ENCODE data around the gene DLG5.

Gene DLG5

DNA sequence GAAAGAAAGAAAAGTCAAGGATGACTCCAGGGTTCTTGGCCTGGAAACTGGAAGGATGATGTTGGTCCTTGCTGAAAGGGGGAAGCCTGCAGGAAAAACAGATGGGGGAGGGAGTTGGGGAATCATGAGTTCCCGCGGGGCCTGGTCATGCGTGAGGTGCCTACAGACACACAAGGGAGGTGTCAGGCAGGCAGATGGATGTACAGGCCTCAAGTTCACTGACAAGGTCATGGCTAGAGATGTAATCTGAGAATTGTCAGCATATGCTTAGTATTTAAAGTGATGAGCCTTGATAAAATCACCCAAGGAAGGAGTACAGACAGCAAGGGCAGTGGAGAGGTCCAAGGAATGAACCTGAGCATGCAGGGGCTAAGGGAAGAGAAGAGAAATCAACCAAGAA lies 46.8 kb downstream of the DLG5 start:
- TF ChIP-seq REPIN1 (tag by site-specific recombination; IDR thresholded peaks at IDR 0.05; ENCODE audit: low read depth) = no peak
- no peak for TF ChIP-seq ZNF658 (tag by site-specific recombination; IDR thresholded peaks at IDR 0.05)
- no peak for TF ChIP-seq ZNF623 (tag by site-specific recombination; IDR thresholded peaks at IDR 0.05)
- TF ChIP-seq, protein P1, sequence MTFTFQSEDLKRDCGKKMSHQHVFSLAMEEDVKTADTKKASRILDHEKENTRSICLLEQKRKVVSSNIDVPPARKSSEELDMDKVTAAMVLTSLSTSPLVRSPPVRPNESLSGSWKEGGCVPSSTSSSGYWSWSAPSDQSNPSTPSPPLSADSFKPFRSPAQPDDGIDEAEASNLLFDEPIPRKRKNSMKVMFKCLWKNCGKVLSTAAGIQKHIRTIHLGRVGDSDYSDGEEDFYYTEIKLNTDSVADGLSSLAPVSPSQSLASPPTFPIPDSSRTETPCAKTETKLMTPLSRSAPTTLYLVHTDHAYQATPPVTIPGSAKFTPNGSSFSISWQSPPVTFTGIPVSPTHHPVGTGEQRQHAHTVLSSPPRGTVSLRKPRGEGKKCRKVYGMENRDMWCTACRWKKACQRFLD (tag by site-specific recombination; IDR thresholded peaks at IDR 0.05) = no peak
- TF ChIP-seq TCF7L2 (IDR thresholded peaks at IDR 0.05; ENCODE audit: borderline replicate concordance, low read depth, low read length) = no peak
- no peak for TF ChIP-seq SALL2 (tag by site-specific recombination; IDR thresholded peaks at IDR 0.05; ENCODE audit: borderline replicate concordance)
- TF ChIP-seq, protein P2, sequence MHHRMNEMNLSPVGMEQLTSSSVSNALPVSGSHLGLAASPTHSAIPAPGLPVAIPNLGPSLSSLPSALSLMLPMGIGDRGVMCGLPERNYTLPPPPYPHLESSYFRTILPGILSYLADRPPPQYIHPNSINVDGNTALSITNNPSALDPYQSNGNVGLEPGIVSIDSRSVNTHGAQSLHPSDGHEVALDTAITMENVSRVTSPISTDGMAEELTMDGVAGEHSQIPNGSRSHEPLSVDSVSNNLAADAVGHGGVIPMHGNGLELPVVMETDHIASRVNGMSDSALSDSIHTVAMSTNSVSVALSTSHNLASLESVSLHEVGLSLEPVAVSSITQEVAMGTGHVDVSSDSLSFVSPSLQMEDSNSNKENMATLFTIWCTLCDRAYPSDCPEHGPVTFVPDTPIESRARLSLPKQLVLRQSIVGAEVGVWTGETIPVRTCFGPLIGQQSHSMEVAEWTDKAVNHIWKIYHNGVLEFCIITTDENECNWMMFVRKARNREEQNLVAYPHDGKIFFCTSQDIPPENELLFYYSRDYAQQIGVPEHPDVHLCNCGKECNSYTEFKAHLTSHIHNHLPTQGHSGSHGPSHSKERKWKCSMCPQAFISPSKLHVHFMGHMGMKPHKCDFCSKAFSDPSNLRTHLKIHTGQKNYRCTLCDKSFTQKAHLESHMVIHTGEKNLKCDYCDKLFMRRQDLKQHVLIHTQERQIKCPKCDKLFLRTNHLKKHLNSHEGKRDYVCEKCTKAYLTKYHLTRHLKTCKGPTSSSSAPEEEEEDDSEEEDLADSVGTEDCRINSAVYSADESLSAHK (tag by site-specific recombination; IDR thresholded peaks at IDR 0.05) = no peak
- TF ChIP-seq MEIS1 (CRISPR knock-in tag; IDR thresholded peaks at IDR 0.05; ENCODE audit: borderline replicate concordance) = no peak
- TF ChIP-seq ZNF558 (tag by site-specific recombination; IDR thresholded peaks at IDR 0.05) = no peak
- TF ChIP-seq, protein P3, sequence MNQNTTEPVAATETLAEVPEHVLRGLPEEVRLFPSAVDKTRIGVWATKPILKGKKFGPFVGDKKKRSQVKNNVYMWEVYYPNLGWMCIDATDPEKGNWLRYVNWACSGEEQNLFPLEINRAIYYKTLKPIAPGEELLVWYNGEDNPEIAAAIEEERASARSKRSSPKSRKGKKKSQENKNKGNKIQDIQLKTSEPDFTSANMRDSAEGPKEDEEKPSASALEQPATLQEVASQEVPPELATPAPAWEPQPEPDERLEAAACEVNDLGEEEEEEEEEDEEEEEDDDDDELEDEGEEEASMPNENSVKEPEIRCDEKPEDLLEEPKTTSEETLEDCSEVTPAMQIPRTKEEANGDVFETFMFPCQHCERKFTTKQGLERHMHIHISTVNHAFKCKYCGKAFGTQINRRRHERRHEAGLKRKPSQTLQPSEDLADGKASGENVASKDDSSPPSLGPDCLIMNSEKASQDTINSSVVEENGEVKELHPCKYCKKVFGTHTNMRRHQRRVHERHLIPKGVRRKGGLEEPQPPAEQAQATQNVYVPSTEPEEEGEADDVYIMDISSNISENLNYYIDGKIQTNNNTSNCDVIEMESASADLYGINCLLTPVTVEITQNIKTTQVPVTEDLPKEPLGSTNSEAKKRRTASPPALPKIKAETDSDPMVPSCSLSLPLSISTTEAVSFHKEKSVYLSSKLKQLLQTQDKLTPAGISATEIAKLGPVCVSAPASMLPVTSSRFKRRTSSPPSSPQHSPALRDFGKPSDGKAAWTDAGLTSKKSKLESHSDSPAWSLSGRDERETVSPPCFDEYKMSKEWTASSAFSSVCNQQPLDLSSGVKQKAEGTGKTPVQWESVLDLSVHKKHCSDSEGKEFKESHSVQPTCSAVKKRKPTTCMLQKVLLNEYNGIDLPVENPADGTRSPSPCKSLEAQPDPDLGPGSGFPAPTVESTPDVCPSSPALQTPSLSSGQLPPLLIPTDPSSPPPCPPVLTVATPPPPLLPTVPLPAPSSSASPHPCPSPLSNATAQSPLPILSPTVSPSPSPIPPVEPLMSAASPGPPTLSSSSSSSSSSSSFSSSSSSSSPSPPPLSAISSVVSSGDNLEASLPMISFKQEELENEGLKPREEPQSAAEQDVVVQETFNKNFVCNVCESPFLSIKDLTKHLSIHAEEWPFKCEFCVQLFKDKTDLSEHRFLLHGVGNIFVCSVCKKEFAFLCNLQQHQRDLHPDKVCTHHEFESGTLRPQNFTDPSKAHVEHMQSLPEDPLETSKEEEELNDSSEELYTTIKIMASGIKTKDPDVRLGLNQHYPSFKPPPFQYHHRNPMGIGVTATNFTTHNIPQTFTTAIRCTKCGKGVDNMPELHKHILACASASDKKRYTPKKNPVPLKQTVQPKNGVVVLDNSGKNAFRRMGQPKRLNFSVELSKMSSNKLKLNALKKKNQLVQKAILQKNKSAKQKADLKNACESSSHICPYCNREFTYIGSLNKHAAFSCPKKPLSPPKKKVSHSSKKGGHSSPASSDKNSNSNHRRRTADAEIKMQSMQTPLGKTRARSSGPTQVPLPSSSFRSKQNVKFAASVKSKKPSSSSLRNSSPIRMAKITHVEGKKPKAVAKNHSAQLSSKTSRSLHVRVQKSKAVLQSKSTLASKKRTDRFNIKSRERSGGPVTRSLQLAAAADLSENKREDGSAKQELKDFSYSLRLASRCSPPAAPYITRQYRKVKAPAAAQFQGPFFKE (tag by site-specific recombination; IDR thresholded peaks at IDR 0.05; ENCODE audit: borderline replicate concordance) = no peak
- no peak for TF ChIP-seq ZNF2 (tag by site-specific recombination; IDR thresholded peaks at IDR 0.05)
- no peak for TF ChIP-seq ZNF416 (tag by site-specific recombination; IDR thresholded peaks at IDR 0.05)
- no peak for TF ChIP-seq ZNF521 (tag by site-specific recombination; IDR thresholded peaks at IDR 0.05)
- no peak for TF ChIP-seq ZNF701 (tag by site-specific recombination; IDR thresholded peaks at IDR 0.05)
- TF ChIP-seq, protein P4, sequence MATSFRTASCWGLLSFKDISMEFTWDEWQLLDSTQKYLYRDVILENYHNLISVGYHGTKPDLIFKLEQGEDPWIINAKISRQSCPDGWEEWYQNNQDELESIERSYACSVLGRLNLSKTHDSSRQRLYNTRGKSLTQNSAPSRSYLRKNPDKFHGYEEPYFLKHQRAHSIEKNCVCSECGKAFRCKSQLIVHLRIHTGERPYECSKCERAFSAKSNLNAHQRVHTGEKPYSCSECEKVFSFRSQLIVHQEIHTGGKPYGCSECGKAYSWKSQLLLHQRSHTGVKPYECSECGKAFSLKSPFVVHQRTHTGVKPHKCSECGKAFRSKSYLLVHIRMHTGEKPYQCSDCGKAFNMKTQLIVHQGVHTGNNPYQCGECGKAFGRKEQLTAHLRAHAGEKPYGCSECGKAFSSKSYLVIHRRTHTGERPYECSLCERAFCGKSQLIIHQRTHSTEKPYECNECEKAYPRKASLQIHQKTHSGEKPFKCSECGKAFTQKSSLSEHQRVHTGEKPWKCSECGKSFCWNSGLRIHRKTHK (tag by site-specific recombination; IDR thresholded peaks at IDR 0.05) = no peak
- TF ChIP-seq ZNF223 (tag by site-specific recombination; IDR thresholded peaks at IDR 0.05) = no peak
- TF ChIP-seq EGR2 (tag by site-specific recombination; IDR thresholded peaks at IDR 0.05; ENCODE audit: low read depth) = no peak
- TF ChIP-seq YY2 (tag by site-specific recombination; IDR thresholded peaks at IDR 0.05) = no peak
- TF ChIP-seq ZFHX2 (tag by site-specific recombination; conservative IDR thresholded peaks at IDR 0.05) = no peak
- no peak for TF ChIP-seq ZNF561 (tag by site-specific recombination; IDR thresholded peaks at IDR 0.05; ENCODE audit: borderline replicate concordance)
- no peak overlapping the region for H3K4me3 ChIP-seq (ENCODE audit: low read depth, low read length)
- ChIA-PET CTCF (interaction anchor here (1.3 kb wide), 1 partner anchor 32 kb away, joined by 4 read pairs; no protein-coding TSS in a partner anchor), POLR2A (no interaction called here)
- peaks cover 0 to 4% of the 10 kb centered on the region in 2 experiments; a peak in 1 of 3 replicates for H3K36me3 ChIP-seq (ENCODE audit: control insufficient read depth in 2 of 2, insufficient read depth in 1 of 2, low read length in 2 of 2)
- no peaks in the 10 kb centered on the region for H3K9me3 ChIP-seq (ENCODE audit: control insufficient read depth, insufficient read depth, low read depth, low read length)
- no peak overlapping the region for H3K27ac ChIP-seq (ENCODE audit: extremely low read depth, low read depth, low read length)
- peaks cover 8% of the 10 kb centered on the region; the same call in 1 of the 2 replicates for H3K4me1 ChIP-seq (ENCODE audit: control insufficient read depth, insufficient read depth, low read length)

Data from HEK293 (cell line).